NT2/D1 (cell line): ENCODE data around the gene DOCK9.

Experiments used
- DNase-seq: peaks from one replicate; pipeline ENCODE4 v3.0.0-alpha.2; 2011; ENCODE audit warnings: low read depth, low spot score
- H3K27me3 ChIP-seq: 2 replicates; pipeline ENCODE4 v1.6.0; 2011; ENCODE audit warnings: mild to moderate bottlenecking; ENCODE audit not compliant: insufficient read length, insufficient read depth
- H3K36me3 ChIP-seq: 2 replicates; pipeline ENCODE4 v1.6.1; 2011; ENCODE audit warnings: mild to moderate bottlenecking, low read length, mixed read lengths; ENCODE audit not compliant: insufficient read depth, insufficient read length
- H3K4me1 ChIP-seq: 2 replicates; pipeline ENCODE4 v1.5.1; 2011; ENCODE audit not compliant: insufficient read depth, insufficient read length
- H3K4me3 ChIP-seq: 2 replicates; pipeline ENCODE4 v1.5.1; 2011; ENCODE audit warnings: low read depth; ENCODE audit not compliant: insufficient read length
- H3K9ac ChIP-seq: 2 replicates; pipeline ENCODE4 v1.6.0; 2011; ENCODE audit warnings: low read depth; ENCODE audit not compliant: insufficient read length
- H3K9me3 ChIP-seq: 2 replicates; pipeline ENCODE4 v1.5.1; 2011; ENCODE audit warnings: mild to moderate bottlenecking, low read length; ENCODE audit not compliant: insufficient read depth
- SUZ12 ChIP-seq: IDR thresholded peaks from 2 replicates; pipeline ENCODE4 v1.6.1; 2011; ENCODE audit not compliant: insufficient read length, insufficient read depth; ENCODE audit errors: extremely low read depth
- YY1 ChIP-seq: IDR thresholded peaks from 2 replicates; pipeline ENCODE4 v1.6.1; 2011; ENCODE audit not compliant: insufficient read length, insufficient read depth
- ZNF274 ChIP-seq: IDR thresholded peaks from 2 replicates; pipeline ENCODE4 v1.6.1; 2011; ENCODE audit warnings: mild to moderate bottlenecking, low read depth, low read length

Gene DOCK9

DNA sequence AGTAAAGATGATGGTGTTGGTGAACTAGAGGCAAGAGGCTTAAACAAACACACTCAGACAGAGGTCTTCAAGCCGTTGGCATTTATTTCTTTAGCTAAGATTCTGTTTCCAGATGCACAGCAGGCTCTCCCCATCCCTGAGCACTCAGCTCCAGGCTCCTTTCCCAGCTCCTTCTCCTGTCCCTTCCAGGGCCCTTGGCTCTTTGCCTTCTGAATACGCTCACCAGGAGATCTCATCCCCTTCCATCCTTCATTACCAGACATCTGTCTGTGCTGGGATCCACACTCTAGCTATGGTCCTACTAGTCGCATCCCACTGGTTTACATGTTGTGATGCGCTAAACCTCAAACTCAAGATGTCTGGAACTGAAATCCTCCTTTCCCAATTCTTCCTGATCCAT, 25.3 kb upstream of the DOCK9 start:
- H3K9ac ChIP-seq: no peak overlapping the region
- no peaks in the 10 kb centered on the region for H3K36me3 ChIP-seq
- no peak overlapping the region for H3K4me3 ChIP-seq
- no peaks in the 10 kb centered on the region for H3K4me1 ChIP-seq
- H3K9me3 ChIP-seq: no peaks in the 10 kb centered on the region
- H3K27me3 ChIP-seq: no peaks in the 10 kb centered on the region
- TF ChIP-seq SUZ12: no peak
- no peak for TF ChIP-seq ZNF274
- no peak for TF ChIP-seq YY1
- DNase-seq: no peak

DNA sequence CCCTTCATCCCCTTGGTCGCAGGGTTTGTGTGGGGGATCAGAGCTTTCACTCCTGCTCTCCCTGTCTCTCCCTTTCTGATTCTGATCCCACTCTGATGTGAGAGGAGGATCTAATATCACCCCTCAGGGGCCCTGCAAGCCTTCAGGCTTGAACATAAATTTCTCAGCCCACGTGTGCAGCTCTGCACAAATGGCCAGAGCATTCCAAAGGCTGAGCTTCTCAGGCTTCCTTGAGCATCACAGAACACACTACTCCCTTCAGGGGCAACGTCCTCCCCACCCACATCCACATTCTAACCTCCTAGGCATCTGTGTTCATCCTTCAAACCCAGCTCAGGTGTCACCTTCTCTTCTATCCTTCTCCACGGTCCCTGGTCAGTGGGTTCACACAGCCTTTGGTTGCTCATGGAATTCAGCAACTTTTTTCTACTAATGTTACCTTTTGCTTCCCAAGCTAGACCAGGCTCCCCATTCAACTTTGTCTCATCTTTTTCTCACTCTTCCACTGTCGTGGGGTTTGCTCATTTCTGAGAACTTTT, 24.4 kb upstream of the DOCK9 start:
- TF ChIP-seq SUZ12 (no peak), ZNF274 (no peak), YY1 (no peak)
- Histone ChIP-seq H3K9me3 (no peaks in the 10 kb centered on the region), H3K27me3 (no peaks in the 10 kb centered on the region), H3K36me3 (no peaks in the 10 kb centered on the region), H3K4me3 (no peak overlapping the region), H3K9ac (no peak overlapping the region), H3K4me1 (no peaks in the 10 kb centered on the region)
- DNase-seq: no peak

DNA sequence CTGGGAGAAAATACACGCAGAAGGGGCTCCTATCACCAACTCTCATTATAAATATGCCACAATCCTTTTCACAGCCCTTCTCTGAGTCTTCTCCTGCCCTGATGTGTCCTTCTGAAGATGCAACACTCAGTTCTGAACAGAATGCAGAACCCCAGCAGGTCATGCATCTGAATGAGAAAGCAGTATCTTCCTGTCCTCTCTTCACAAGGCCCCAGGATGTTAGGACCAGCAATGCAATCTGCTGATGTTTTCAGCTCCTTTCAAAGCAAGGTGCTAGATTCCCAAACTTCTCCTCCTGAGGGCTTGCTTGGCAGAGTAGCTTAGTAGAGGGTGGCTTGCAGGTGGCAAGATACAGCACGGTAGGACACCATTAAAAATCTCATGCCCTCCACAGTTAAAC, 22.3 kb upstream of the DOCK9 start:
- TF ChIP-seq SUZ12 (no peak), YY1 (no peak), ZNF274 (no peak)
- no peaks in the 10 kb centered on the region for H3K4me1 ChIP-seq
- H3K9me3 ChIP-seq: no peaks in the 10 kb centered on the region
- no peaks in the 10 kb centered on the region for H3K36me3 ChIP-seq
- H3K27me3 ChIP-seq: no peaks in the 10 kb centered on the region
- H3K9ac ChIP-seq: no peak overlapping the region
- no peak overlapping the region for H3K4me3 ChIP-seq
- peak; percentile 6 for DNase-seq

DNA sequence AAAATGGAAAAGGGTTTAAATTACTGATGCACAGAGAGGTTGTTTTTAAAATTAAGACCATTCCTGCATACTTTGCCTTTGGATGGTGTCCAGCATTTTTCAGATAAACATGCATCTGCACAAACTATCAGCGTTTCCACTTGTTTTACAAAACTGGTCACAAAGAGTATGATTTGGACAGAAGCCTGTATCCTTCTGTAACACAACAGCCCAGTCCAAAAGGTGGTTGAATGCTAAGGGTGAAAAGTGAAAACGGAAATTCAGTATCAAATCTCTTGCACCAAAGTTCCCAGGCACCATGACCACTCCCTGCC, 21.7 kb upstream of the DOCK9 start:
- no peaks in the 10 kb centered on the region for H3K36me3 ChIP-seq
- DNase-seq: no peak
- TF ChIP-seq ZNF274: no peak
- TF ChIP-seq SUZ12: no peak
- TF ChIP-seq YY1: no peak
- H3K27me3 ChIP-seq: no peaks in the 10 kb centered on the region
- no peak overlapping the region for H3K4me3 ChIP-seq
- no peak overlapping the region for H3K9ac ChIP-seq
- H3K9me3 ChIP-seq: no peaks in the 10 kb centered on the region
- no peaks in the 10 kb centered on the region for H3K4me1 ChIP-seq

DNA sequence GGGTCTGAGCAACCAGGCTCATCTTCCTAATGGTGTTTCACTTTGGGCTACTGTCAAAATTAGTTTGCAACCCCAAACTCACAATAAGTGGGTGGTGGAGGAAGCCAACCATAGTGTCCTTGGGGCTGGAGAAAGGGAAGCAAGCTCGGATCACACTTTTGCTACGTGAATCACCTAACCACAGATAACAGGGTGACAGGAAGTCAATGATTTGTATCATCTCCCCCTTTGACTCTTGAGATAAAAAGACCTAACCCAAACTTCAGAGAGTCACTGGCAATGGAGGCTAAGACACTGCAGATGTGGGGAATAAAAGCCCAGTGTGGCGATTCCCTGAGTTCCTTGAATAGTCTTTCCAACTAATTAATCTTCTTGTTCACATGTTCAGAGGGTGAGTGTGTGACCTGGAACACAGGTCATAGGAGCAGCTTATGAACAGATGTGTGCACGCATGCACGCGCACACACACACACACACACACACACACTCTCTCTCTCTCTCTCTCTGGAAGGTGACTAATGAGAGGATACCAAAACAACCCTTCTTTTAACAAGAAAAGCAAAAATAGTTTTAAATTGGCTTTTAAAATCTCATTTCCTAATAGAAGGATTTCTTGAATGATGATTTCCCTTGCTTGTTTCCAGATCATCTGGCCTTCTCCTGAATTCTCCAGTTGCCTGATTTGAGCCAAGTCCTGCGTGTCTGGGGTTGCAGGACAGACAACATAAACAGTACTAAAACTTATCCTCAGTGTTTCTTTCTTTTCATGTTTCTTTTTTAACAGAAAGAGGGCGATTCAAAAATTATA, 21.2 kb upstream of the DOCK9 start:
- DNase-seq: no peak
- Histone ChIP-seq H3K4me3 (no peak overlapping the region), H3K4me1 (no peaks in the 10 kb centered on the region), H3K9ac (no peak overlapping the region), H3K36me3 (no peaks in the 10 kb centered on the region), H3K9me3 (no peaks in the 10 kb centered on the region), H3K27me3 (no peaks in the 10 kb centered on the region)
- TF ChIP-seq SUZ12 (no peak), ZNF274 (no peak), YY1 (no peak)

DNA sequence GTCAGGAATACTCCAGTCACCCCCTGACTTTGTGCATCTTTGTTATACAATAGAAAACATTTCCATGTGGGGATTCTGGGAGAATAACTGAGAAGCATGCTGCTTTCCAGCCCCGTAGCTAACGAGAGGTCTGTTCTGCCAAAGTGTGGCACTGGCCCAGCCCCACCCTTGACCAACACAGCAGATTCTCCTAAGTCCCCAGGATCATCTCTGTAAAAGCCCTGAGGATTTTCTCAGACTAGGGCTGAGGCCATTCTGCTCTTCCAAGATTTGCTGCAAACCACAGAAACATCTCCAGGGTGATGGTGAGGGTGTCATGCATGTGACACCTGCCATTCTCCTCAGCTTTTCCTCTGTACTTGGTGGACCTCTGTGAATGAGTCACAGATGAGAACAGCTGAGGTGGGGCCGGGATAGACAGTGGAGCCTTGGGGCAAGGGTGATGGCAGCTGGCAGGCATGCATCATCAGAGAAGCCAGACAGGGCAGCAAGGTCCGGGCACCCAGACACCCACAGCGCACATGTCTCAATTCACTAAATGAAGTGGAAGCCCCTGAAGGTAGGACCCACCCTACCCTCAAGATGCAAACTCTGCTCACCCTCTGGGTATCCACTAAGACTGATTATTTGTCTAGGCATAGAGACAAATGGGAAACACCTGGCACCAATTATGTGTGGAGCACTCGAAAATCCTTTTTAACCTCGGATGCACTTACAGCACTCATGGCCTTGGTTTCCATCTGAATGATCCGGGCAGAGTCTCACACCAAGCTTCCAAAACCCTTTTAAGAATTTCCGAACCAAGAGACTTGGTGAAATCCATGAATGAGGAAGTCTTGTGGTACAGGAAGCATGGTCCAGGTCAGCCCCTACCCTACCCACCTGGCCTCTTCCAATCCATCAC, 20.1 kb upstream of the DOCK9 start:
- H3K4me3 ChIP-seq: no peak overlapping the region
- TF ChIP-seq YY1 (no peak), ZNF274 (no peak), SUZ12 (no peak)

More for the DNA sequence above, 20.1 kb upstream of the DOCK9 start:
- H3K27me3 ChIP-seq: no peaks in the 10 kb centered on the region
- H3K36me3 ChIP-seq: no peaks in the 10 kb centered on the region
- H3K4me1 ChIP-seq: no peaks in the 10 kb centered on the region
- H3K9ac ChIP-seq: no peak overlapping the region
- DNase-seq: no peak
- H3K9me3 ChIP-seq: no peaks in the 10 kb centered on the region
